ENCODE measurements around the gene PAIP2.
"Not testable (repeated sequence)": the region's sequence is repeated elsewhere in the genome, so short reads cannot be mapped to it uniquely, and the experiment has no call there.

The PAIP2 gene

DNA sequence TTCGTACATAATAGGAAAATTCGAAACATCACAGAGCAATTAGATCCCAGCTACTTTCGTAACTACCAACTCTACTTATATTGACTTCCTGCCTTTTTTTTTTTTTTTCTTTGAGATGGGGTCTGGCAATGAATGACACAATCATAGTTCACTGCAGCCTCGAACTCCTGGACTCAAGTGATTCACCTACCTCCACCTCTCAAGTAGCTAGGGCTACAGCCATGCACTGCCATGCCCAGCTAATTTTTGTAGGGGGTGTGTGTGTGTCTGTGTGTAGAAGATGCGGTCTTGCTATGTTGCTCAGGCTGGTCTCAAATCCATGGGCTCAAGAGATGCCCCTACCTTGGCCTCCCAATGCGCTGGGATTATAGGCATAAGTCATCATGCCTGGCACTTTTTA lies 5.8 kb upstream of the PAIP2 start:
- TF ChIP-seq CTCF (IDR thresholded peaks at IDR 0.05), result no peak
- DNase-seq (ENCODE audit: low spot score), result no peak
- Histone ChIP-seq H3K27ac (peak overlapping the region in 1 of 2 donors; percentile 50), H3K4me3 (no peak overlapping the region)

- no peak for DNase-seq (ENCODE audit: low spot score)
Observed at GRCh38 chr5:139340051-139340450, 1.6 kb upstream of the PAIP2 start.

DNA sequence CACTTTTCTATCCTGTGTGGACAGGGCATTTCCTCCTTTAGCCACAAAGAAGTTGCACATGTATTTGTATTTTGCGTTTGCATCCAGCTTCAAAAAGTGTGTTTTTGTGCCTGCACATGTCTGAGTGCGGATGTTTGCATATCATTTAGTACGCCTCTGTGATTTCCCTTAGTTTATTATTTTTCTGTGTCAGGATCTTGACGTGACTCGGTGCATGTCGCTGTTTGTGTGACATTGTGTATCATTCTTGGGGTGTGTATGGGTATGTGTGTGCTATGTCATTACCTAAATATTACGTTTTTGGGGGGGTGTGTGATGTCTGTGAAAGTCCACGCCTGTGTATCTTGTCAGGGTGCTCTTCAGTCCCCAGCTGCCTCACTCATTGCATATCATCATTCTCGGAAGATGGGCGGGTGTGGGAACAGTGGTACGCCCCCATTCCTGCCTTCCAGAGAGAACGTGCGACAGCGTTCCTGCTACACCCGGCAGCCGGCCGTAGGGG lies 416 bp upstream of the PAIP2 start:
- no peak for TF ChIP-seq CTCF (IDR thresholded peaks at IDR 0.05)
- Histone ChIP-seq H3K4me3 (peak overlapping the region; percentile 88), H3K27ac (peak overlapping the region; percentile 90 to 97)
- no peak for DNase-seq (ENCODE audit: low spot score)

More at GRCh38 chr5:139340051-139340450, 1.6 kb upstream of the PAIP2 start:
- no peak overlapping the region for H3K27ac ChIP-seq
- TF ChIP-seq CTCF (IDR thresholded peaks at IDR 0.05), result no peak
- no peak overlapping the region for H3K4me3 ChIP-seq

GRCh38 chr5:139342423-139342723 lies 719 bp downstream of the PAIP2 start:
- Histone ChIP-seq H3K27ac (peak overlapping the region; percentile 90 to 97), H3K4me3 (peak overlapping the region; percentile 88)
- no peak for TF ChIP-seq CTCF (IDR thresholded peaks at IDR 0.05)
- no peak for DNase-seq (ENCODE audit: low spot score)

- no peak overlapping the region for H3K27ac ChIP-seq
Observed at GRCh38 chr5:139343476-139343875, 1.8 kb downstream of the PAIP2 start.

GRCh38 chr5:139344177-139344576 lies 2.5 kb downstream of the PAIP2 start:
- H3K4me3 ChIP-seq, result no peak overlapping the region

More at GRCh38 chr5:139343476-139343875, 1.8 kb downstream of the PAIP2 start:
- H3K4me3 ChIP-seq, result peak overlapping the region; percentile 88
- TF ChIP-seq CTCF (IDR thresholded peaks at IDR 0.05), result no peak
- DNase-seq (ENCODE audit: low spot score), result no peak

GRCh38 chr5:139345442-139345841 lies 3.8 kb downstream of the PAIP2 start:
- not testable (repeated sequence) for H3K4me3 ChIP-seq; H3K27ac ChIP-seq; DNase-seq (ENCODE audit: low spot score)

More at GRCh38 chr5:139344177-139344576, 2.5 kb downstream of the PAIP2 start:
- DNase-seq (ENCODE audit: low spot score), result no peak
- H3K27ac ChIP-seq, result no peak overlapping the region
- TF ChIP-seq CTCF (IDR thresholded peaks at IDR 0.05), result no peak

DNA sequence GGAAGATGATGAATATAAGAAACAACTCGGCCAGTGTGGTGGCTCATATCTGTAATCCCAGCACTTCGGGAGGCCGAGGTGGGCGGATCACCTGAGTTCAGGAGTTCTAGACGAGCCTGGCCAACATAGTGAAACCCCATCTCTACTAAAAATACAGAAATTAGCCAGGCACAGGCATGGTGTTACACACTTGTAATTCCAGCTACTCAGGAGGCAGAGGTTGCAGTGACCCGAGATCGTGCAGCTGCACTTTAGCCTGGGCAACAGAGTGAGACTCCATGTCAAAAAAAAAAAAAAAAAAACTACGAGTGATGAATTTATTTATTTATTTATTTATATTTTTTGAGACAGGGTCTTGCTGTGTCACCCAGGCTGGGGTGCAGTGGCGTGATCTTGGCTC lies 6.2 kb downstream of the PAIP2 start:
- H3K27ac ChIP-seq; DNase-seq (ENCODE audit: low spot score); H3K4me3 ChIP-seq: not testable (repeated sequence)
